Stimulated activated CD4-positive, alpha-beta T cell treated with anti-CD3 and anti-CD28 coated beads, Interleukin-15, amount 100 ng/mL, for 24 hours (primary cell): Measurements from ENCODE around the gene MIOS.

Experiments
- DNase-seq: peaks from one replicate; pipeline ENCODE4 v3.0.0-alpha.2; 2020

The MIOS gene

DNA sequence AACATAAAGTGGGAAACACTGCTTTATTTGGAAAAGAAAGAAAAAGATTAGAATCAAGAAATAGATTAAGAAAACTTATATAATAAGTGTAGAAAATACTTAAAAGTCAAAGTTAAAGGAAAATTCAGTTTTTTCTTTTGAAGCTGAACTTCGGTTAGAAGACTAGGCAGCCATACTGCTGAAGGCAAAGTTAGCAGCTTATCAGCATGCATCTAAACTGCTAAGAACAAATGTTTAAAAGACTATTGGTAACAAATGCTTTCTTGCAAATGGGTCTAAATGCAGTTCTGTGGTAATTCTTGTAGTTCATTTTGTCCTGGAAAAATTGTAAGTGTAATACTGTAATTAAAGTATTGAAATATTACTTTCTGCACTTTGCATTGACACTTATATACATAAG lies 18.0 kb downstream of the MIOS start:
- no peak for DNase-seq

DNA sequence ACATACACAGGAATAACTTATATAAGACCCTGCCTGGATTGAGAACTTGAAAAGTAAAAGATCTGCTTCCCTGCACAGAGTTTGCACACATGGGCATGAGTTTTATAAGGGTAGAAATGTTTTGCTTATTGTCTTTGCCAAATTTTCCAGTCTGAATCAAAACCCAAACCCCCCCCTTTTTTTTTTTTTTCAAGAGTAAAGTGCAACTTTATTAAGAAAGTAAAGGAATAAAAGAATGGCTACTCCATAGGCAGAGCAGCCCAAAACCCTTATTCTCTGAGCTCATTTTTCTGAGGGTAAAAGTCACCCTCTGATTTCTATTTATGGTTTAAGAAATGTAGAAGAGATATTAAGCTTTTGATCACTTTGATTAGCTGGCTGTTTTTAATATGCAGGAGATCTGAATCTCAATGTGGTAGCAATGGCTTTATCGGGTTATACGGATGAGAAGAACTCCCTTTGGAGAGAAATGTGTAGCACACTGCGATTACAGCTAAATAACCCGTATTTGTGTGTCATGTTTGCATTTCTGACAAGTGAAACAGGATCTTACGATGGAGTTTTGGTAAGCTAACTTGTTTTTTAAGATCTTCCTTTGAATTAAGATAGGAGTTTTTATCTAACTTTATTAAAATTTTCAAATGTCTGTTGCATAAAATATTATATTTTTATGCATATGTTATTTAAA lies 18.7 kb downstream of the MIOS start:
- no peak for DNase-seq

DNA sequence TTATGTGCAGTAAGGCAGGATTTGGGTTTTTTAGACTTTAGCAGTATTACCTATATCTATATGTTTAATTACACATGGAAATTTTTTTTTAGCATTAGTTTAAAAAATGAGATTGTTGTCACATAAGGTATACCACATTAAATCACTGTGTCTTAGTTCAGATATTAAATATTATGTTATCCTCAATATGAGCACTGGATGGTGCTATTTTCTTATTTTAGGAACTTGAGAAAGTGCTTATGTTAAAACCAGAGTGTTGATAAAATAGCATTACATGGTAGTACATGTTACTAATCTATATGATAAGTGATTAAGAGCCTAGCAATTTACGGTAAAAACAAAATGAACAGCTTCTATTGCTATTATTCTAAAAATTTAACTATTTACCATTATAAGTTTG lies 28.8 kb downstream of the MIOS start:
- no peak for DNase-seq

DNA sequence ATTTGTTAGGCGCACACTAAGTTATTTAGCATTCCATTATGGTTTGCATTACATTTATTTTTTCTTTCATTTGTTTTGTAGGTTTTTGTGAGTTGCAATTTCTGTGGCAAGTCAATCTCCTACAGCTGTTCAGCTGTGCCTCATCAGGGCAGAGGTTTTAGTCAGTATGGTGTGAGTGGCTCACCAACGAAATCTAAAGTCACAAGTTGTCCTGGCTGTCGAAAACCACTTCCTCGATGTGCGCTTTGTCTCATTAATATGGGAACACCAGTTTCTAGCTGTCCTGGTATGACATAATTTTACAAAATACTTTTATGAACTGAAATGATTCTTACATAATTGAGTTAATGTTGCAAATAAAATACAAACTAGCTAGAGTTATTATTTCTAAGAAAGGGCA lies 29.5 kb downstream of the MIOS start:
- no peak for DNase-seq

DNA sequence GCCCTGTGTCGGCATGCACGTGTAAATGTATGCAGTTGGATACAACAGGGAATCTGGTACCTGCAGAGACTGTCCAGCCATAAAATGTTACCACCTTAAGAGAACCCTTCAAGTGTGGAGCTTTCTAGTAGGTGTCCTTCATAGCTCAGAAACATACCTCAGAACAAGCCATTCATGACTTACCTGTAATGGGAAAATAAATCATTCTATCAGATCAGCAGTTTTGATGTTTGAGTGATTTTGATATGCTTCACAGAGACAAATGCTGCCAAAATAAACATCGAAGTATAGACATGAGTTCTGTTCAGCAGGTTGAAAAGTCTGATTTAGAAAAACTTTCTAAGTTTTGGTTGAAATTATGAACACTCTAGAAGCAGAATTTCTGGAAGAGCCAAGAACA lies 40.3 kb downstream of the MIOS start:
- DNase-seq, result no peak

DNA sequence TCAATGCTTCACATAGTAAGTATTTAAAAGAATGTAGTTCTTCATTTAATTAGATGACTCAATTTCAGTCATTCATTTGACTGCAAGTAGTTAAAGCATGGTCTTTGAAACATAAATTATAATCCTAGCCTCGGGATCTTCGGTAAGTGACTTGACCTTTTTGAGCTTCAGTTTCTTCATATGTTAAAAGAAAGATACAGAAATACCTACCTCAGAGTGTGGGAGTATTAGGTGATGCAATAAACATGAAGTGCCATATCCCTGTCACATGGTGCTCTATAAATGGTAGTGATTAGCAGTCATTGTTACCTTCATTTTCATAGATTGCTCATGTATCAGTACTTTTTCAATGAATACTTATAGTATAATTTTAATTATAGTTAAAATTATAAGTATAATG lies 42.6 kb downstream of the MIOS start:
- no peak for DNase-seq

DNA sequence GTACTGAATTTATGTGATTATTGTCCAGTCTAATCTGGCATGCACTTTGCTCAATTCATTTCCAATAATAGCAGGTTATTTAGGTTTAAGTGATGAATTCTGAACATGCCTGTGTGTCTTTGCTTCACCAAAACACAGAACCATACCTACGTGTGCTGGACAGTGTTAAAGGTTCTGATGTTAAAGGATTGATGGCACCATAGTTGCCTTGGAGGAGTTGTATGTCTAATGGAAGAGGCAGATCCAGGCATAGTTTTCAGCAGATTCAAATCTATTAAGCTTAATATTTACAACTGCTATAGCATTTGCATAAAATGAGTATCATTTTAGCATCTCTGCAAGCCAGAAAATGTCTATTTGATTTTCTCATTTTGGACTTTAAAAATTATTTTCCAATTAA lies 45.8 kb downstream of the MIOS start:
- DNase-seq, result no peak

DNA sequence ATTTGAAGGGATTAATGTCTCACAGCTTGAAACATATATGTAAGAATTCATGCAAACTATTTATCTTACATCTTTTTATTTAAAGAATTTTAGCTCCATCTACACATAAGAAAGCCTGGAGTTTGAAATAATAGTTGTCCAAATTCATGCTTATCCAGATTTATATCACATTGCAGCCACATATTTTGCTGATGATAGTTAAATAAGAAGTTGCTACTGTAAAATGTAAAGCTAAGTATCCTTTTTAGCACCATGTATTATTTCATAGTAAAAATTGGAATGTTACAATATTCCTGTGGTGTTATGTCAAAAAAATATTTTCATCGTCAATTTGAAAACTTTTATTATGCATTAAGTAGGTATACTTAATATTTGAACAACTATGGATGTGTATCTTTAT lies 46.5 kb downstream of the MIOS start:
- no peak for DNase-seq

DNA sequence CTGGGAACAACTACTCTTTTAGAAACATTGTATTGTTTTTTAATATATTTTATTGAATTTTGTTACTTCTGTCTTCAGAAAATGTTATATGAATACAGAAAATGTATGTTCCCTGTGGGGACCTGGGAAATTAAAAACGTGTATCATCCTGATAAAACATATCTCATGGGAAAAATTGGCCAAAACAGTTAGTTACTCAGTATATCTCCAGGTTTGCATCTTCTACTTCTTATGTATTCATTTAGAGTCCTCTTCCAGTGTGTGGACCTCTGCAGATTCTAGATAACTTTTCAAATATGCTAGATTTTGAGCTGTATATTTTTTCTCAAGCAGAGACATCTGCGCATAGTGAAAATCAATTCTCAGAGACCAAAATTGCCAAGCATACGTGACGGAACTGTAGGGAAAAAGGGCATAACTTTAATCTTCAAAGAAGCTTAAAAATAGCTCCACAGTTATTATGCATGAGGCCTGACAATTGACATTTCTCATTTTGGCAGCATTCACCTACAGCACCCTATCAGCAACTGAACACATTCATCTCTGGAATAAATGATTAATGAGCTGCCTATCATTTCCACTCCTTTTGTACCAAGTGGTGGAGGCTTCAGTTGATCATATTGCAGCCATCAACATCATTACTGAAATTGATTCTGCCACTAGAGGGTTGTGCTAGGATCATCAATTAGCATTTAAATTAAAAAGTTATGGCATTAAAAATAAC lies 47.5 kb downstream of the MIOS start:
- DNase-seq, result no peak

DNA sequence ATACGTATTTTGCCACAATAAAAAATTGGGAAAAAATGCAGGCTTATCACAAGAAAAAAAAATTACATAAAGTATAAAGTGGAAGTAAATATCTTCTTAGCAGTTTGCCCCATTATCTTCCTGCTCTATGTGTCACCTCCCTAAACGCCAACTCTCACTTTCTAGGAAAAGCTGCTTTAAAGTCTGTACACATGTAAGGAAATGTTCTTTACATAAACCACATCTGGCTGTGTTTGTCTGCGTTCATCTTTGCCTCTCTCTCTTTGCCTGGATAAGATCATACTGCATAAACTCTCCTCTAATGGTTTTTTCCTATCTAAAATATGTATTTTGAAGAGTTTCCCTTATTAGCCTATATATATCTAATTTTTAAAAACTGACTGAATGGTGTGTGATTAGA lies 50.9 kb downstream of the MIOS start:
- no peak for DNase-seq

DNA sequence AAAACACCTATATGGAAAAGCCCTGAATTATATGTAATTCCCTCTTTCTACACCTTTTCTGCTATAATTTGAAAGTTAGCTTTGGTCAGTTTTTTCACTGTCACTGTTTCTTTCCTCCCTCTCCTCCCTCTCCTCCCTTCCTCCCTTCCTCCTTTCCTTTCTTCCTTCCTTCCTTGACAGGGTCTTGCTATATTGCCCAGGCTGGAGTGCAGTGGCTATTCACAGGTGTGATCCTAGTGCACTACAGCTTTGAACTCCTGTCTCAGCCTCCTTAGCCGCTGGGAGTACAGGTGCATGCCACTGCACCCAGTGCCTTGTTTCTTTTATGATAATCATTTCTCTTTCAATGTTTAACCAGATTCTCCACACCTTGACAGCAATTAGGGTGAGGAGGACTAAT lies 51.7 kb downstream of the MIOS start:
- no peak for DNase-seq

DNA sequence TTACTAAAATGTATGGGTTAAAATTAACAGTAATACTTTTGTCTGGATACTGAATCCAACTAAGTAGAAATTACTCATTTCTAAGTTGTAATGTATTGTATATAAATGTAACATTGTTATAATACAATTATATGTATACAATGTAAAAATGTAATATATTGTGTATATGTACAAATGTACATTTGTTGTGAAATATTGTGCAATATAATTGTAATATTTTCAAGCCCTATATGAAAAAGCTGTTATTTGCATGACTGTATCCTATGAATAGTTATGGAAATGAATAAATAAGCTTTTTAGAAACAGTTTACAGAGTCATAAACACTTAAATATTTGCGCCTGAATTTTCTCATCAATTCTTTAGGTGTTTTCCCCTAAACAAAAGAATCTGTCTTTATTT lies 53.6 kb downstream of the MIOS start:
- no peak for DNase-seq

DNA sequence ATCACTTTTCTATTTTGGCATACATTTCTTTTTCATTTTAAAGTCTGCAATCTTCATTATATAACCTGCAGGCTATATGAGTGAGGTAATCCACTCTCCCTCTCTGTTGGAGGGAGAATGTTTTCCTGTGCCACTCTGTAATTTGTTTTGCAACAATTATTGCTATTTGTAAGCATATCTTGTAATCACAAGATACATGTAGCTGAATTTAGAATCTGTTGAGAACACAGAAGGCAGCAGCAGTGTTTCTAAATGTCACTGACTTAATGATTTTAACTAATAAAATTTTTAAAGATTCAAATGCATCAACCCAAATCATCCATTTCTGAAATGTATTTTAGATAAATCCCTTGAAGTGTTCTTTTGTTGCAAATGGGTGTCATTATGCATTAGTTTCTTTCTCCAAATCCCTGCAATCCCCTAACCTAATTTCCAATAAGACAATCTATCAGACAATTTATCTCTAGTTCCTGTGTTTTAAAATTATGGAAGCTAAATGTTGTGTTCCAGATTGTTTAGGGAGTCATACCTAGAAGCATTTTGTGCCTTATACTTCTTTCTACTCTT lies 54.0 kb downstream of the MIOS start:
- DNase-seq, result no peak

DNA sequence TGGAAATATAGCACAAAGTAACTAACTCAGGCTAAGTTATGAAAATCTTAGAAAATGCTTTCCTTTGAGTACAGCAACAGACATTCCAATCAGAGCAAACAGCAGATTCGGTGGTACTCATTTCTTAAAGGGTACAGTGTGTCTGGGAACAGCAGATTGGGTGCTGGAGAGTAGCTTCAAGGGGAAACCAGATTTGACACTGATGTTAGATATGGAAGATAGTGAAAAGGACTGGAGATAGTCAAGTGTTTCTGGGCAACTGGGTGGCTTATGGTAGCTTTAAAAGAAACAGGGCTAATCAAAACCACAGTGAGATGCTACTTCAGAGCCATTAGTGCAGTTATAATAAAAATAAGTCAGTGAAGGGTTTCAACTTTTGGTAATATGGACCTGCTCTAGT lies 61.8 kb downstream of the MIOS start:
- no peak for DNase-seq

DNA sequence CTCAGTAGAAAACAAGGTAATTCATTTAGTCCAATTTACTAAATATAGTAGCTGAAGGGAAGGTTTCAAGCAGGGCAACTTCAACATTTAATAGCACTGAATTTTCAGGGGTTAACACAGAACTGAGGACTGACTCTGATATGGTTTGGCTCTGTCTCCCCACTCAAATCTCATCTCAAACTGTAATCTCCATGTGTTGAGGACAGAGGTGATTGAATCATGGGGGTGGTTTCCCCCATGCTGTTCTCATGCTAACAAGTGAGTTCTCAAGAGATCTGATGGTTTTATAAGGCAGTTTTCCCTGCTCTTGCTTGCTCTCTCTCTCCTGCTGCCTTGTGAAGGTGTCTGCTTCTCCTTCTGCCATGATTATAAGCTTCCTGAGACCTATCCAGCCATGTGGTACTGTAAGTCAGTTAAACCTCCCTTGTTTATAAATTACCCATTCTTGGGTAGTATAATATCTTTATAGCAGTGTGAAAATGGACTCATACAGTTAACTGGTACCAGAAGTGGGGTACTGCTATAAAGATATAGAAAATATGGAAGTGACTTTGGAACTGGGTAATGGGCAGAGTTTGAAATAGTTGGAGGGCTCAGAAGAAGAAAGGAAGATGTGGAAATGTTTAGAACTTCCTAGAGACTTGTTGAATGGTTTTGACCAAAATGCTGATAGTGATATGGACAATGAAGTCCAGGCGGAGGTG lies 64.1 kb downstream of the MIOS start:
- no peak for DNase-seq

DNA sequence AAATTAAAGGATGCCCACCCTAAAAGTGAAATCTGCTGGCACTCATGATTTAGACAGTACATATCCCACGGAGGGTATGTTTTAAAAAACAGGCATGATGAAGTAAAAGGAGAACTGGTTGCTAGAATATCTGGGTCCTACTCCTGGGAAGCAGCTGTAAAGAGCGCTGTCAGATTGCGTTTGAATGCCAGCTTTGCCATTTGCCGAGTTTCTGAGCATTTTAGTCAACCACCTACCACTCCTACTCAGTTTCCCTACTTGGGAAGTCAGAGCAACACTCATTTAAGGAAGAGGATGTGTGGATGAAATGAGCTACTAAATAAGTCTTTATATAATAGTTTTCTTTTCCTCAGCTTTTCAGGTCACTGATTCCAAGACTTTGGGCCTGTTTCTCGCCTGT lies 72.7 kb downstream of the MIOS start:
- no peak for DNase-seq

DNA sequence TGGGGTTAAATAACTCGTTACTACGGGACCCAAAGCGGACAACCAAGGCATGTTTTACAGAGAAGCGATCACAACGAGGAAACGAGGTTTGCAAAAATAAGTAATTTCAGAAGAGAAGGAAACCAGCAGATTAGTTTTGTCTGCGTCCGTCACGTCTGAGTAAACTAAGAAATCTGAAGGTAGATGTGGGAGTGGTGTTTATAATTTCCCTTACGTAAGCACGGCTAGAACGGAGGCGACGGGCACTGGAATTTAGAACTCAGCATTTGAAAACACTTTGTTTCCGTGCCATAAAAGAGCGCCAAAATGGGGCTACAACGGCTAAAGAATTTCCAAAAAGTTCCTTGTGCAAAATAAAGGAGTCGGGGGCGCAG lies 73.2 kb downstream of the MIOS start:
- DNase-seq, result peak; percentile 64

DNA sequence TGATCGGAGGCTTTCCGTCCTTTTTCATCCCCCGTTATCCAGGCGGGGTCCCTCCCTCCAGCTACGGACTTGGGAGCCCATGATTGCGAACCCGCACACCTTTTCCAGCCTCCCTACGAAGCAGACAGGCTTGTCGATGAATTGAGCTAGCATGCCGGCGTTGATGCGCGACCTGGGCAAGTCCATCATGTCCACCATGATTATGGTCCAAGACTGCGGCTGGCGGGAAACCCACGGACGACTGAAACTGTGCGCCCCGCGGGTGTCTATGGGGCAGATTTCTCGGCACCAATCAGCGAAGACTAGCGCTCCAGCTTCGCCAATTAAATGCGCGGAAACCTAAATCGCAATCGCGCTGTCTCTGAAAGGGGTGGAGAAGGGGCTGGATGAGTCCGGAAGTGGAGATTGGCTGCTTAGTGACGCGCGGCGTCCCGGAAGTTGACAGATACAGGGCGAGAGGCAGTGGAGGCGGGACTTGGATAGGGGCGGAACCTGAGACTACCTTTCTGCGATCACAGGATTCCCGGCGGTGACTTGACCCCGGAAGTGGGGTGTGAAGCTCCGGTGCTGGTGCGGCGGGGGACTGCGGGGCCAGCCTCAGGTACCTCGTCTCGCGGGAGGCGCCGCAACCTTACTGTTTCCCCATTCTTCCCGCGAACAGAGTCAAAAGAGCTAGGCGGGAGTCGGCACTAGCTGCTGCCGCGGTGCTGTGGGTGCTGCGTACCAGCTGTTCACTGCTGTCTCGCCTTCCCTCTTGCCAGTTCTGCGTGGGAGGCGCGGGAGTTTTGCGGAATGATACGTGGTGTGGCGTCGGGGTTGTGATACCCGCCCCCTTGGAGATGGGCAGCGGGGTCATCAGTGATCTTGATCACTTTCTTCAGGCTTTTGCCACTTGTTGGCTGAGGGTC lies 73.8 kb downstream of the MIOS start, which contains the start of gene UMAD1:
TSS of gene UMAD1 (plus strand) at position 532 of the 908 bp plus-strand sequence. CDS start 32,620 bp downstream, outside the sequence.
- peak; percentile 98 for DNase-seq

DNA sequence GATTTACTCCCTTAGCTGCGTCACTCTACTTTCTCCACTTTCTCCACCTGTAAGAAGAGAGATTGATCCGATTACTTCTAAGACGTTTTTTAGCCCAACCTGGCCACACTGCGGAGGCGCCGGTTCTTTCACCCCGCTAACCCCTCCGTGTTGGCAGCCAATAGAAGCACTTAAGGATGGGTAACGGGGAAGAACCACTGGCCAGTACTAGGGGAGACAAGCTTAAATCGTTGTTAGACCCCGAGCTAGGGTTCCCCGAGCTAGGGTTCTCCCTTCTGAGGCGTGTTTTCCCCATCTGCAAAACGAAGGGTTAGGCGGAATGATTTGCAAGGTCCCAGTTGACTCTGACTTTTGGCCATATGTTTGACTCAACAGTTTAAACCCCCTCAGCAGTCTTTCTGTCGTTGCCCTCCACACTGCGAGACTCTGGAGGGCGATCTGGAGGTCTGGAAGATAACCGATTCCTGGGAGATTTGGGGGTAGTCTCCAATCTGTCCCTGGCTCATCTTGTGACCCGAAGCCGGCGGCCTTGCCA lies 74.5 kb downstream of the MIOS start:
- DNase-seq, result no peak

DNA sequence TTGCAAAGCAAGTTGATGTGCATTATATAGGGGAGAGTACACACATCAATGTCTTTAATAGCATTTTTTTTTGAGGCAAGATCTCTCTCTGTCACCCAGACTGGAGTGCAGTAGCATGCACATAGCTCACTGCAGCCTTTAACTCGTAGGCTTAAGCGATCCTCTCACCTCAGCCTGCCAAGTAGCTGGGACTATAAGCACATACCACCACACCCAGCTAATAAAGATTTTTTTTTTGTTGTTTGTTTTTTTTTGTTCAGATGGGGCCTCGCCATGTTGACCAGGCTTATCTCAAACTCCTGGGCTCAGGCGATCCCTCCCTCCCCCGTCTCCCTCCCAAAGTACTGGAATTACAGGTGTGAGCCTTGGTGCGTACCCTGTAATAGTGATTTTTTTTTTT lies 75.4 kb downstream of the MIOS start:
- DNase-seq, result no peak

DNA sequence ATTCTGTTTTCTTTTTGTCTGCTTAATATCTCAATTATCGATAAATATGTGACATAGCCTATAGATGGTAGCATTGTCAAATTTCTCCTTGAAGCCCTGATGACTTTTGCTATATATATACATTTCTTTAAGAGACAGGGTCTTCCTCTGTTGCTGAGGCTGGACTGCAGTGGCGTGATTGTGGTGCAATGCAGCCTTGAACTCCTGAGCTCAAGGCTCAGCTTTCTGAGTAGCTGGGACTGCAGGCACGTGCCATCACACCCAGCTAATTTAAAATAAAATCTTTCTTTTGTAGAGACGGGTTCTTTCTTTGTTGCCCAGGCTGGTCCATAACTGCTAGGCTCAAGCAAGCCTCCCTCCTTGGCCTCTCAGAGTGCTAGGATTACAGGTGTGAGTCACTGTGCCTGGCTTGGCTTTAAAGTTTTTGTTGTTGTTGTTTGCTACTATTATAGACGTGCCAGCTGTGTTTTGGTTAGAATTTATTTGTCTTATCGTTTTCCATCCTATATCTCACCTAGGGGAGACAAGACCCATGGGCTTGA lies 80.9 kb downstream of the MIOS start:
- DNase-seq, result no peak

DNA sequence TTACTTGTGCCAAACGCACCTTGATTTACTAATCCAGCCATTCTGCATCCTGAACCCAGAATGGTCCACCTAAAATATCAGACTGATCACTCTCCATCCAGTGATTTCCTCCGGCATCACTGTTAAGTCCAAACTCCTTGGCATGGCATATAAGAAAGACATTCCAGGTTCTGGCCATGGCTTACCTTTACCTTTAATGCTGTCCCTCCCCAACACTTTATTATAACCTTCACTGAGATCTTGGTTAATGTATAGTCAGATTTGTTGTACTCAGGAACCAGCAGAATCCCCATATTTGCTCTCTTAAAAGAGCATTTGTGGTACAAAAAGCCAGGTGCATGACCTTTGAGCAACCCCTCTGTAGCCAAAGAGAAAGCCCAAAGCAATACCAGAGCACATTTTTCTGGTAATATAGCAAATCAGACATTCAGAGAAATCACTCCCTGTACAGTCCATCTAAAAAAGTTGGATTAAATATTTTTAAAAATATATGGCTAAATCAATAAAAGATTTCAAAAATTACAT lies 84.1 kb downstream of the MIOS start:
- DNase-seq, result no peak
